H9 (cell line): ENCODE measurements around the gene PRKAG2. TPM values are rescaled to one million over a fixed set of nuclear protein-coding genes. Genes with fewer than 3 reads are reported as not detected.

Experiments
- DNase-seq: peaks from one replicate; pipeline ENCODE4 v3.0.0-alpha.2; 2017
- H2AFZ ChIP-seq: one replicate; pipeline ENCODE4 v1.6.1; 2013; ENCODE audit warnings: mild to moderate bottlenecking, low read length, control low read depth, moderate library complexity
- H2AK5ac ChIP-seq: 2 replicates; pipeline ENCODE4 v1.6.1; 2013; ENCODE audit warnings: low read length, control low read depth, mixed read lengths; ENCODE audit not compliant: insufficient read length
- H2BK120ac ChIP-seq: one replicate; pipeline ENCODE4 v1.6.1; 2013; ENCODE audit warnings: low read depth, mild to moderate bottlenecking, low read length, control low read depth, inconsistent platforms; ENCODE audit not compliant: poor library complexity, severe bottlenecking
- H2BK12ac ChIP-seq: 2 replicates; pipeline ENCODE4 v1.6.1; 2013; ENCODE audit warnings: low read length, control low read depth, mixed read lengths, low read depth; ENCODE audit not compliant: insufficient read length
- H2BK15ac ChIP-seq: 2 replicates; pipeline ENCODE4 v1.6.1; 2013; ENCODE audit warnings: low read depth, low read length, control low read depth
- H2BK20ac ChIP-seq: one replicate; pipeline ENCODE4 v1.6.1; 2013; ENCODE audit warnings: low read depth, mild to moderate bottlenecking, low read length, control low read depth, inconsistent platforms; ENCODE audit not compliant: poor library complexity, severe bottlenecking
- H2BK5ac ChIP-seq: 2 replicates; pipeline ENCODE4 v1.6.1; 2013; ENCODE audit warnings: low read length, control low read depth, mixed read lengths; ENCODE audit not compliant: insufficient read length
- H3K14ac ChIP-seq: 2 replicates; pipeline ENCODE4 v1.6.1; 2013; ENCODE audit warnings: low read length, control low read depth; ENCODE audit not compliant: insufficient read depth
- H3K18ac ChIP-seq: 2 replicates; pipeline ENCODE4 v1.6.1; 2013; ENCODE audit warnings: low read depth, mild to moderate bottlenecking, mixed read lengths, low read length, control low read depth; ENCODE audit not compliant: insufficient read length
- H3K23ac ChIP-seq: 2 replicates; pipeline ENCODE4 v1.6.1; 2013; ENCODE audit warnings: low read length, control low read depth, mixed read lengths, low read depth; ENCODE audit not compliant: insufficient read length
- H3K23me2 ChIP-seq: 2 replicates; pipeline ENCODE4 v1.6.1; 2013; ENCODE audit warnings: low read depth, mild to moderate bottlenecking, mixed read lengths, low read length, control low read depth; ENCODE audit not compliant: insufficient read length, poor library complexity, severe bottlenecking
- H3K27ac ChIP-seq: 2 replicates; pipeline ENCODE4 v1.5.1; 2013; ENCODE audit warnings: low read length, control low read depth, mixed read lengths, low read depth; ENCODE audit not compliant: insufficient read length
- H3K27me3 ChIP-seq: 2 replicates; pipeline ENCODE4 v1.6.1; 2013; ENCODE audit warnings: low read length, control low read depth, inconsistent platforms; ENCODE audit not compliant: insufficient read depth
- H3K4ac ChIP-seq: 2 replicates; pipeline ENCODE4 v1.6.1; 2013; ENCODE audit warnings: low read depth, mild to moderate bottlenecking, control low read depth, inconsistent platforms, low read length, moderate library complexity
- H3K4me1 ChIP-seq: 2 replicates; pipeline ENCODE4 v1.6.1; 2013; ENCODE audit warnings: low read length, control low read depth, inconsistent platforms; ENCODE audit not compliant: insufficient read depth
- H3K4me2 ChIP-seq: 2 replicates; pipeline ENCODE4 v1.6.1; 2013; ENCODE audit warnings: low read length, control low read depth, mixed read lengths; ENCODE audit not compliant: insufficient read length, insufficient read depth
- H3K56ac ChIP-seq: 2 replicates; pipeline ENCODE4 v1.6.1; 2013; ENCODE audit warnings: low read depth, mild to moderate bottlenecking, mixed read lengths, low read length, control low read depth; ENCODE audit not compliant: insufficient read length
- H3K79me1 ChIP-seq: 2 replicates; pipeline ENCODE4 v1.6.1; 2013; ENCODE audit warnings: low read depth, mild to moderate bottlenecking, moderate library complexity, low read length, control low read depth, inconsistent platforms; ENCODE audit not compliant: insufficient read depth, poor library complexity, severe bottlenecking
- H3K79me2 ChIP-seq: 2 replicates; pipeline ENCODE4 v1.6.1; 2013; ENCODE audit warnings: low read length, control low read depth, inconsistent platforms; ENCODE audit not compliant: insufficient read depth
- H3K9ac ChIP-seq: 2 replicates; pipeline ENCODE4 v1.6.1; 2013; ENCODE audit warnings: low read length, control low read depth, mixed read lengths; ENCODE audit not compliant: insufficient read length; ENCODE audit errors: extremely low read depth
- H3K9me3 ChIP-seq: one replicate; pipeline ENCODE4 v1.6.1; 2013; ENCODE audit warnings: low read depth, low read length, inconsistent platforms; ENCODE audit not compliant: control insufficient read depth
- H3T11ph ChIP-seq: one replicate; pipeline ENCODE4 v1.6.1; 2013; ENCODE audit warnings: mild to moderate bottlenecking, low read length, control low read depth, inconsistent platforms
- H4K20me1 ChIP-seq: one replicate; pipeline ENCODE4 v1.6.1; 2013; ENCODE audit not compliant: control insufficient read depth, insufficient read length, insufficient read depth
- H4K5ac ChIP-seq: 2 replicates; pipeline ENCODE4 v1.6.1; 2013; ENCODE audit warnings: low read depth, mild to moderate bottlenecking, mixed read lengths, low read length, control low read depth; ENCODE audit not compliant: insufficient read length
- H4K8ac ChIP-seq: replicated peaks from 2 replicates; pipeline ENCODE4 v1.6.1; 2013; ENCODE audit warnings: low read length, control low read depth, mixed read lengths, low read depth; ENCODE audit not compliant: insufficient read length
- H4K91ac ChIP-seq: 2 replicates; pipeline ENCODE4 v1.6.1; 2013; ENCODE audit warnings: low read depth, mild to moderate bottlenecking, moderate library complexity, mixed read lengths, low read length, control low read depth; ENCODE audit not compliant: insufficient read length
- H3K27ac Mint-ChIP-seq, 3 experiments: 2 replicates in 2 of 3; 3 replicates in 1 of 3; pipeline ENCODE4 v1.8.0; 2020 to 2021; ENCODE audit warnings: mixed read lengths in 3 of 3, mild to moderate bottlenecking in 1 of 3, moderate library complexity in 1 of 3
- H3K27me3 Mint-ChIP-seq: 2 replicates; pipeline ENCODE4 v1.8.0; 2021; ENCODE audit warnings: low read depth, mild to moderate bottlenecking, moderate library complexity, mixed read lengths
- H3K36me3 Mint-ChIP-seq, 3 experiments: 2 replicates in 2 of 3; 3 replicates in 1 of 3; pipeline ENCODE4 v1.8.0; 2020 to 2021; ENCODE audit warnings: low read depth in 3 of 3, mixed read lengths in 3 of 3; ENCODE audit not compliant: insufficient read depth in 1 of 3
- H3K4me1 Mint-ChIP-seq, 2 experiments: 2 replicates each; pipeline ENCODE4 v1.8.0; 2020; ENCODE audit warnings: mixed read lengths in 2 of 2
- H3K4me3 Mint-ChIP-seq, 2 experiments: 2 replicates in 1 of 2; 3 replicates in 1 of 2; pipeline ENCODE4 v1.8.0; 2020 to 2021; ENCODE audit warnings: mild to moderate bottlenecking in 2 of 2, mixed read lengths in 2 of 2, moderate library complexity in 1 of 2
- H3K9me3 Mint-ChIP-seq, 2 experiments: 2 replicates in 1 of 2; 3 replicates in 1 of 2; pipeline ENCODE4 v1.8.0; 2020; ENCODE audit warnings: mild to moderate bottlenecking in 2 of 2, mixed read lengths in 2 of 2, moderate library complexity in 1 of 2
- CTCF ChIP-seq: fragments of 200-600 bp; sonication (generic); conservative IDR thresholded peaks from 3 replicates; pipeline ENCODE4 v1.8.0; 2021; ENCODE audit warnings: antibody characterized with exemption, mild to moderate bottlenecking
- WGBS: extraction: QIAGEN DNeasy Blood & Tissue Kit; methylation state at CpG from one replicate; pipeline ENCODE4 v1.1.7; 2013; ENCODE audit warnings: missing lambda C conversion rate, low lambda C conversion rate, mixed read lengths; ENCODE audit not compliant: insufficient read length; ENCODE audit errors: extremely low coverage; 5-methylcytosine and 5-hydroxymethylcytosine counted together
- total RNA-seq: library from RNA; stranded (reverse); gene quantifications from 2 replicates; pipeline ENCODE4 v1.2.1, GENCODE V29; 2021

The PRKAG2 gene
- total RNA-seq, 1 experiment from 2014 or later, result 11.8 TPM

GRCh38 chr7:151825721-151826120, 51.2 kb downstream of the PRKAG2 start:
- H4K20me1 ChIP-seq, result no peaks in the 10 kb centered on the region
- Mint-ChIP-seq H3K4me1 (peaks cover 7 to 11% of the 10 kb centered on the region in 2 experiments), H3K36me3 (no peaks in the 10 kb centered on the region; a peak in 1 of 7 replicates), H3K27me3 (no peaks in the 10 kb centered on the region; the same call in none of the 2 replicates), H3K9me3 (no peaks in the 10 kb centered on the region; a peak in 1 of 5 replicates), H3K27ac (no peak overlapping the region), H3K4me3 (no peak overlapping the region)
- H3K9ac ChIP-seq, result no peak overlapping the region
- no peak overlapping the region for H3K14ac ChIP-seq
- H3K4ac ChIP-seq, result no peak overlapping the region
- no peak overlapping the region for H4K91ac ChIP-seq
- H2BK20ac ChIP-seq, result no peak overlapping the region
- H3K18ac ChIP-seq, result no peak overlapping the region
- no peak overlapping the region for H3K27ac ChIP-seq
- no peak overlapping the region for H2AK5ac ChIP-seq
- H3K56ac ChIP-seq, result no peak overlapping the region
- H2BK12ac ChIP-seq, result no peak overlapping the region
- no peak for TF ChIP-seq CTCF
- no peak overlapping the region for H3K23ac ChIP-seq
- H3K4me1 ChIP-seq, result peaks cover 3% of the 10 kb centered on the region
- no CpG with 5 or more reads among the region's 5 CpGs for WGBS
- H2BK5ac ChIP-seq, result no peak overlapping the region
- H2BK15ac ChIP-seq, result no peak overlapping the region
- no peak for DNase-seq
- no peak overlapping the region for H2BK120ac ChIP-seq
- H3K23me2 ChIP-seq, result no peaks in the 10 kb centered on the region
- no peak overlapping the region for H3K4me2 ChIP-seq
- no peaks in the 10 kb centered on the region for H3K27me3 ChIP-seq
- H3K79me2 ChIP-seq, result no peaks in the 10 kb centered on the region
- H4K5ac ChIP-seq, result no peak overlapping the region
- H4K8ac ChIP-seq, result no peak overlapping the region
- H2AFZ ChIP-seq, result no peak overlapping the region
- no peaks in the 10 kb centered on the region for H3K79me1 ChIP-seq
- no peak overlapping the region for H3T11ph ChIP-seq
- no peaks in the 10 kb centered on the region for H3K9me3 ChIP-seq
